Measurements from ENCODE around the gene CCDC102B.

CCDC102B gene

DNA sequence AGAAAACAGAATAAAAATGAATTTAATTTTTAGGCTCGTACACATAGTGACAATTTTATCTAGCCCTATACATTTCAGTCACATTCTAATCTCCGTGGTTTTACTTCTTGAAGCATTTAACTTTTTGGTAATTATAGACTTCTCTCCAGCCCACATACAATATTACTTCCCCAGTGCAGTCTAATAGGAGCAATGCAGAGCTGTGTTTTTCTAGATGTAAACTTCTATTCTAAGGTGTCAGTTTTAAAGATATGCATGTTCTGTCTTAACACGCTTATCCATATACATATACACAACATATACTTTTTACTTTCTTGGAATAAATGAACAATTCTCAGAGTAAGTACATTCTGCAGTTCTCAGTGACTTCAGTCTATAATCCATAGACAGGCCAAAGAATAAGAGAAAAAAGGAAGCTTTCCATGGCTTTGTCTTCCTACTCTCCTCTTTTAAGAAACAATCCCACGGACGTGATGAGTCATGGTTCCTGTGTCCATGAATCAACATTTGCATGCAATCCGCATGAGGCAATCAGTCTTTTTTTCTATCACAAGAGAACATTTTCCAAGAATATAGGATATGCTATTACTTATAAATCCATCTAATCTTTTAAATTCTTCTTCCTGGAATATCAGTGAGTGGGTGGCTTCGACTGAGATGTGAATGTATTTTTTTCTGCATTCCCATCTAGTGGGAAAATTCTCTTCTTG lies 42.8 kb downstream of the CCDC102B start:
- TF ChIP-seq, protein P1, sequence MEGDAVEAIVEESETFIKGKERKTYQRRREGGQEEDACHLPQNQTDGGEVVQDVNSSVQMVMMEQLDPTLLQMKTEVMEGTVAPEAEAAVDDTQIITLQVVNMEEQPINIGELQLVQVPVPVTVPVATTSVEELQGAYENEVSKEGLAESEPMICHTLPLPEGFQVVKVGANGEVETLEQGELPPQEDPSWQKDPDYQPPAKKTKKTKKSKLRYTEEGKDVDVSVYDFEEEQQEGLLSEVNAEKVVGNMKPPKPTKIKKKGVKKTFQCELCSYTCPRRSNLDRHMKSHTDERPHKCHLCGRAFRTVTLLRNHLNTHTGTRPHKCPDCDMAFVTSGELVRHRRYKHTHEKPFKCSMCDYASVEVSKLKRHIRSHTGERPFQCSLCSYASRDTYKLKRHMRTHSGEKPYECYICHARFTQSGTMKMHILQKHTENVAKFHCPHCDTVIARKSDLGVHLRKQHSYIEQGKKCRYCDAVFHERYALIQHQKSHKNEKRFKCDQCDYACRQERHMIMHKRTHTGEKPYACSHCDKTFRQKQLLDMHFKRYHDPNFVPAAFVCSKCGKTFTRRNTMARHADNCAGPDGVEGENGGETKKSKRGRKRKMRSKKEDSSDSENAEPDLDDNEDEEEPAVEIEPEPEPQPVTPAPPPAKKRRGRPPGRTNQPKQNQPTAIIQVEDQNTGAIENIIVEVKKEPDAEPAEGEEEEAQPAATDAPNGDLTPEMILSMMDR (IDR thresholded peaks at IDR 0.05; ENCODE audit: low read length, missing control alignments), result no peak
- peak; percentile 98 for DNase-seq (ENCODE audit: low read depth)
- no peak overlapping the region for H3K4me3 ChIP-seq (replicated peaks; ENCODE audit: low read depth, low read length)

DNA sequence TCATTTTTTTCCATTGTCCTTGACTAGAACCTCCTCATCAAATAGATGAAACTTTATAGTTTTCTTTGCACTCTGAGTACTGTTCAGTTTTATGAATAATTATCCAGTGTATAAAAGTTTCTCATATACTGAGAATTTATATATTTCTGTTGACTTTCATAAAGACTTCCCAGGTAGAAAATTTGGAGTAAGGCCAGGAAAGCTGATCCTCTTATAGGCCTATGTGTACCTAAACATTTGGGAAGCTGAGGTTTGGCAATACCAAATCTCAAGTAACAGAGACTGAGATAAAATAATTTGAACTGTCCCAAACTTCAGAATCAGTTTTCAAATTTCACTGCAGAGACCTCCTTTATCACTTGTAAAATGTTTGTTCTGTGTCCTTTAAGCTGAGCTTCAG lies 43.4 kb downstream of the CCDC102B start:
- TF ChIP-seq, protein P1 (IDR thresholded peaks at IDR 0.05; ENCODE audit: low read length, missing control alignments), result no peak
- no peak for DNase-seq (ENCODE audit: low read depth)
- H3K4me3 ChIP-seq (replicated peaks; ENCODE audit: low read depth, low read length), result no peak overlapping the region

DNA sequence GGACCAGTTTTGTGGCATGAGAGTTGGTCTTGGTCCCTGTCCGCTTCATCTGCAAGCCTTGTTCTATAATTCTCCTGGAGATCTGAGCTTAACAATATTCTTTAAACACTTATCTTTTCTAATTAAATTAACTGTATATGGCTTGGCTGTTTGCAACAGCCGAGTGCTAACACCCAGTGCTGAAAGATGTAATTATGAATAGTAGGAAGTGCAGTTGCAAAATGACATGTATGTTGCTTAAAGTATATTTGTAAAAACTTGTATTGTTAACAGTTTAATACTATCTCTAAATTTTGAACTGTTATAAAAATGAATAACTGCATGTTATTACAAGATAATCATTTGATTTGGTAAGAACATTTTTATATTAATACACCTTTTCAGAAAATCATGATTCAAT lies 45.1 kb downstream of the CCDC102B start:
- DNase-seq (ENCODE audit: low read depth), result no peak
- TF ChIP-seq, protein P1 (IDR thresholded peaks at IDR 0.05; ENCODE audit: low read length, missing control alignments), result no peak
- no peak overlapping the region for H3K4me3 ChIP-seq (replicated peaks; ENCODE audit: low read depth, low read length)

DNA sequence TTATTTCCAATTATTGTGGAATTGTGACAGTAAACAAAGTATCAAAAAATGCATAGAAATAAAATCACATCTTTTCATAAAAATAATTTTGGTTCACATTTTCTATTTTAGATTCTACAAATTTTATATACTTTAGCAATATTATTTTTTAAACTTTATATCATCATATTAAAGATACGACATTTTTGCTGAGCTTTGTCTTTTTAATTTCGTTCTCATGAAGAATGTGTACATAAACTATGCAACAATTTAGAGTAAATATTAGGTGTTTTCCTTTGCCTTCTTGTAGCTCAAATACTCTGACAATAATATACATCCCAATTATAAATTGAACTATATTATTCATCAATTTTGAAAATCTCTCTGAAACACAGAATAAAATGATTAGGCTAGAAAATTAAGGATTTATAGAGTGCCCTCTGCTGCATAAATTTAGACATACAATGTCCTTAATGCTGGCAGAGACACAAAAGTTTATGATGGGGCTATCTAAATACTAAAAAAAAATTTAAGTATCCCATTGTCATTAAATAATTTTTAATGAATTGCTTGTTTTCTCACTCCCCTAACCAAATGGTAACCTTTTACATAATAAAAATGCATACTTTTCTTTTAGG lies 45.7 kb downstream of the CCDC102B start:
- DNase-seq (ENCODE audit: low read depth), result peak; percentile 31
- no peak overlapping the region for H3K4me3 ChIP-seq (replicated peaks; ENCODE audit: low read depth, low read length)
- TF ChIP-seq, protein P1 (IDR thresholded peaks at IDR 0.05; ENCODE audit: low read length, missing control alignments), result peak; percentile 42

DNA sequence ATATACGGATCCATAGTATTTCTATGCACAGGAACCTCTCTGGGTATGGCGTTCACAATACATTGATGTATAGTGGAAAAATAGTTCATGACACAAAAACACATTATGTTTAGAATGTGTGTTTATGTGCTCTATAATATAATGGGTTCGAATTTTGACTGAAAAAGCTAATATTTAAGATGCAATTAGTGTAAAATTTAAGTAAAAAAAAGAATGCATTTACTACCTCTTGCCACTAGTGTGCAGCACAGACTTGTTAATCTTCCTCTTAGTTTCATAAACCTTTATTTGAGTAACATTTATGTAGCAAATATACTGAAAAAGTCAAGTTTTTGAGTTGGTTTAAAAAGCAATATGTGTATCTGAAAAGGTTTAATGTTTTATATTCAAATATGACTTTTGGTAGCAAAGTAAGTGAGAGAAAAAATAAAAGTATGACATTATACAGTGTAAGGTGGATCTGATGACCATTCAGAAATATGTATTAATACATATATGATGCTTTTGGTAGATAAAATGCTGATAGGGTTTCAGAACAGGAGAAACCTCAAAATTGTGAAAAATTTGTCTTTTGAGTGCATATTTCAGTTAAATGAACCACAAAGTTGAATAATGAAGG lies 49.4 kb downstream of the CCDC102B start:
- DNase-seq (ENCODE audit: low read depth), result peak; percentile 75
- TF ChIP-seq, protein P1 (IDR thresholded peaks at IDR 0.05; ENCODE audit: low read length, missing control alignments), result peak; percentile 70
- no peak overlapping the region for H3K4me3 ChIP-seq (replicated peaks; ENCODE audit: low read depth, low read length)

DNA sequence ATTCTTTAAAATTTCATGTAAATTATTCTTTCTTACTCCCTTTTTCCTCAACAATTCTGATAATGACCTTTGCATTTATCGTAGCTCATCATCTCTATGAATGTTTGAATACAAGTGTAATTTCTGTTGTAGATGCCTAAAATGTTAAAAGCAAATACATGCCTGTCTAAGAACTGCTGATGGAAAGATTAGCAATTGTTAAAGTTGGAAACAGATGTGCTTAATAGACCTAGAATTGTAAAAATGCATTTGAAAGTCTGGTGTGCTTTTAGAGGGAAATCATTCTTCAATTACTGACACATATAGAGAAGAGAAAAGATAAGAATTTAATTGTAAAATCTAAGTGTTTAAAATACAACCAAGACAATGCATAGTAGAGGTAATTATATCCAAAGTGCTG lies 50.4 kb downstream of the CCDC102B start:
- no peak overlapping the region for H3K4me3 ChIP-seq (replicated peaks; ENCODE audit: low read depth, low read length)
- TF ChIP-seq, protein P1 (IDR thresholded peaks at IDR 0.05; ENCODE audit: low read length, missing control alignments), result no peak
- no peak for DNase-seq (ENCODE audit: low read depth)
